ENCODE data around the gene MSI2. TPM values are rescaled to one million over a fixed set of nuclear protein-coding genes. Genes with fewer than 3 reads are reported as not detected.

Gene MSI2
- total and polyA plus RNA-seq, 2 donors (not counting 1 experiment from before 2014, with no cell fraction given), result 16.1 to 196 TPM

DNA sequence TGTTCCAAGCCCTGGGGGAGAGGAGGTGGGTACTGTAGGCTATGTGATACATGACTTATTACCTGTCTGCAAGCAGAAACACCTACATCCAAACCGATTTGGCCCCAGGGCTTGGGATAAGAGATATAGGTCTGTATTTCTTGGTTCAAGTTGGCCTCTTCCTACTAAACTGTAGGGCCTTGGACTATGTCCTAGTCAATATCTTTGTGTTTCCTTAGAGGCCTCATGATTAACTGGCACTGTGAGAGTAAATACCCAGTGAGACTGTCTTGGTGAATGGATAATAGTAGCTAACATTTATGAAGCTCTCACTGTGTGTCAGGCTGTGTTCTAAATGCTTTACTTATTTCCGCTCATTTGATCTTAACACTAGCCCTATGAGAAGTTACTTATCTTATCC is 70.0 kb downstream of the MSI2 start:
- H3K4me3 ChIP-seq (ENCODE audit: control extremely low read depth in 1 of 5, extremely low read depth in 1 of 5, insufficient read depth in 1 of 5, low read depth in 2 of 5, low read length in 4 of 5), result no peak overlapping the region
- DNase-seq (no peak), ATAC-seq (ENCODE audit: low read depth) (no peak)
- no peak overlapping the region for H3K4me2 ChIP-seq (replicated peaks; ENCODE audit: low read depth, low read length, poor library complexity, severe bottlenecking)
- no peaks in the 10 kb centered on the region for H3K4me1 ChIP-seq (ENCODE audit: control insufficient read depth in 2 of 2, insufficient read depth in 2 of 2, low read length in 2 of 2)
- intact Hi-C loops (cut with micrococcal nuclease), result no loop called here
- POLR2A ChIA-PET, result no interaction called here
- Mint-ChIP-seq H3K4me3 (no peak overlapping the region), H3K27ac (no peak overlapping the region), H3K4me1 (peaks cover 7% of the 10 kb centered on the region), H3K9me3 (ENCODE audit: insufficient read depth) (no peaks in the 10 kb centered on the region), H3K27me3 (no peaks in the 10 kb centered on the region)
- no CpG with 5 or more reads among the region's 2 CpGs for WGBS (ENCODE audit: insufficient coverage)
- peaks cover 0 to 10% of the 10 kb centered on the region in 2 experiments for H3K36me3 ChIP-seq (replicated peaks in 1 of 2; ENCODE audit: control extremely low read depth in 1 of 2, control insufficient read depth in 1 of 2, extremely low read depth in 1 of 2, insufficient read depth in 2 of 2, low read length in 1 of 2)
- H3K79me2 ChIP-seq (ENCODE audit: control insufficient read depth, insufficient read depth, low read length), result peaks cover 58% of the 10 kb centered on the region
- no peak overlapping the region for H3K9ac ChIP-seq (ENCODE audit: low read length)
- H2AFZ ChIP-seq (ENCODE audit: insufficient read depth, low read depth, low read length, poor library complexity, severe bottlenecking), result no peak overlapping the region
- no peak overlapping the region for H3K27ac ChIP-seq (ENCODE audit: low read length in 2 of 2)
- H4K20me1 ChIP-seq (ENCODE audit: control insufficient read depth, insufficient read depth, low read length, poor library complexity, severe bottlenecking), result peaks cover 16% of the 10 kb centered on the region
- H3K27me3 ChIP-seq (replicated peaks in 1 of 4; ENCODE audit: control extremely low read depth in 1 of 4, control insufficient read depth in 3 of 4, insufficient read depth in 4 of 4, low read length in 3 of 4), result no peaks in the 10 kb centered on the region
- H3K9me3 ChIP-seq (ENCODE audit: control extremely low read depth in 1 of 3, control insufficient read depth in 2 of 3, insufficient read depth in 1 of 3, low read length in 2 of 3), result no peaks in the 10 kb centered on the region
- CTCF ChIA-PET, result interaction anchor here (0.6 to 1.8 kb wide), 2 partner anchors 346 to 1720 kb away, joined by 4 read pairs; no protein-coding TSS in a partner anchor
- no peak for TF ChIP-seq EZH2 (IDR thresholded peaks at IDR 0.05; ENCODE audit: borderline replicate concordance, insufficient read depth, low read depth, low read length, poor library complexity, severe bottlenecking)
- TF ChIP-seq, protein P1, sequence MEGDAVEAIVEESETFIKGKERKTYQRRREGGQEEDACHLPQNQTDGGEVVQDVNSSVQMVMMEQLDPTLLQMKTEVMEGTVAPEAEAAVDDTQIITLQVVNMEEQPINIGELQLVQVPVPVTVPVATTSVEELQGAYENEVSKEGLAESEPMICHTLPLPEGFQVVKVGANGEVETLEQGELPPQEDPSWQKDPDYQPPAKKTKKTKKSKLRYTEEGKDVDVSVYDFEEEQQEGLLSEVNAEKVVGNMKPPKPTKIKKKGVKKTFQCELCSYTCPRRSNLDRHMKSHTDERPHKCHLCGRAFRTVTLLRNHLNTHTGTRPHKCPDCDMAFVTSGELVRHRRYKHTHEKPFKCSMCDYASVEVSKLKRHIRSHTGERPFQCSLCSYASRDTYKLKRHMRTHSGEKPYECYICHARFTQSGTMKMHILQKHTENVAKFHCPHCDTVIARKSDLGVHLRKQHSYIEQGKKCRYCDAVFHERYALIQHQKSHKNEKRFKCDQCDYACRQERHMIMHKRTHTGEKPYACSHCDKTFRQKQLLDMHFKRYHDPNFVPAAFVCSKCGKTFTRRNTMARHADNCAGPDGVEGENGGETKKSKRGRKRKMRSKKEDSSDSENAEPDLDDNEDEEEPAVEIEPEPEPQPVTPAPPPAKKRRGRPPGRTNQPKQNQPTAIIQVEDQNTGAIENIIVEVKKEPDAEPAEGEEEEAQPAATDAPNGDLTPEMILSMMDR (IDR thresholded peaks at IDR 0.05), result no peak

DNA sequence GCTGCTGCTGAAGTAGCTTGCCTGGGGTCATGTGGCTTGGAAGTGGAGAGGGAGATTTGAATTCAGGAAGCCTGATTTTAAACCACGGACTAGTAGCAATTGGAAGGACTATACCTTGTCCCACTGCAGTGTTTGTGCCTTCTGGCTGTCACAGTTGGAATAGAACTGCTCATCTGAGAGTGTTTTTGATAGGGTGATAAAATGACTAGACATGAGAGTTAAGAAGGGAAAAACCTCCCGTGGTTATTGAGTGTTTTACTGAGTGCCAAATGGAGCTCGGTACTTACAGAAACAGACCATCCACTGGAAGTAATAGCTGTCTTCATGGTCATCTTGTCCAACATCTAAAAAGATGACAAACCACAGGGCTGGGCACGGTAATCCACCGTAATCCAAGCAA is 70.4 kb downstream of the MSI2 start:
- H3K4me3 Mint-ChIP-seq, result no peak overlapping the region
- no peak for DNase-seq
- intact Hi-C loops (cut with micrococcal nuclease), result no loop called here
- Histone ChIP-seq H3K36me3 (replicated peaks in 1 of 2; ENCODE audit: control extremely low read depth in 1 of 2, control insufficient read depth in 1 of 2, extremely low read depth in 1 of 2, insufficient read depth in 2 of 2, low read length in 1 of 2) (peaks cover 0 to 10% of the 10 kb centered on the region in 2 experiments), H3K27me3 (replicated peaks in 1 of 4; ENCODE audit: control extremely low read depth in 1 of 4, control insufficient read depth in 3 of 4, insufficient read depth in 4 of 4, low read length in 3 of 4) (no peaks in the 10 kb centered on the region), H3K4me1 (ENCODE audit: control insufficient read depth in 2 of 2, insufficient read depth in 2 of 2, low read length in 2 of 2) (no peaks in the 10 kb centered on the region), H3K9me3 (ENCODE audit: control extremely low read depth in 1 of 3, control insufficient read depth in 2 of 3, insufficient read depth in 1 of 3, low read length in 2 of 3) (no peaks in the 10 kb centered on the region), H3K9ac (ENCODE audit: low read length) (no peak overlapping the region), H3K27ac (ENCODE audit: low read length in 2 of 2) (no peak overlapping the region), H4K20me1 (ENCODE audit: control insufficient read depth, insufficient read depth, low read length, poor library complexity, severe bottlenecking) (peaks cover 15% of the 10 kb centered on the region), H3K4me2 (replicated peaks; ENCODE audit: low read depth, low read length, poor library complexity, severe bottlenecking) (no peak overlapping the region), H3K4me3 (ENCODE audit: control extremely low read depth in 1 of 5, extremely low read depth in 1 of 5, insufficient read depth in 1 of 5, low read depth in 2 of 5, low read length in 4 of 5) (no peak overlapping the region), H2AFZ (ENCODE audit: insufficient read depth, low read depth, low read length, poor library complexity, severe bottlenecking) (no peak overlapping the region), H3K79me2 (ENCODE audit: control insufficient read depth, insufficient read depth, low read length) (peaks cover 57% of the 10 kb centered on the region)
- WGBS (ENCODE audit: insufficient coverage), result 90% methylated on average over 1 of the region's 5 CpGs
- no peak overlapping the region for H3K27ac Mint-ChIP-seq
- peaks cover 7% of the 10 kb centered on the region for H3K4me1 Mint-ChIP-seq
- no peak for ATAC-seq (ENCODE audit: low read depth)
- H3K27me3 Mint-ChIP-seq, result no peaks in the 10 kb centered on the region
- TF ChIP-seq, protein P1 (IDR thresholded peaks at IDR 0.05), result no peak
- no peak for TF ChIP-seq EZH2 (IDR thresholded peaks at IDR 0.05; ENCODE audit: borderline replicate concordance, insufficient read depth, low read depth, low read length, poor library complexity, severe bottlenecking)
- CTCF ChIA-PET, result interaction anchor here (0.6 to 1.8 kb wide), 2 partner anchors 346 to 1719 kb away, joined by 4 read pairs; no protein-coding TSS in a partner anchor
- POLR2A ChIA-PET, result no interaction called here
- H3K9me3 Mint-ChIP-seq (ENCODE audit: insufficient read depth), result no peaks in the 10 kb centered on the region

Data from B cell (primary cell).